Right lung (tissue), 5 donors: ENCODE results near the gene SMLR1. TPM values are rescaled to one million over a fixed set of nuclear protein-coding genes. Genes with fewer than 3 reads are reported as not detected.

ENCODE experiments used
- DNase-seq, 2 donors: peaks; one replicate each; pipeline ENCODE4 v3.0.0-alpha.2; 2013
- polyA plus RNA-seq, 5 donors: library from polyadenylated mRNA; unstranded; fragments of 120-200 nt; gene quantifications; one replicate each; pipeline versions ENCODE4 v1.2.1 to v1.2.3, GENCODE V29; 2013; ENCODE audit warnings: inconsistent platforms in 1 of 5, low replicate concordance in 1 of 5; ENCODE audit not compliant: insufficient read length in 5 of 5, insufficient read depth in 1 of 5

The SMLR1 gene
- polyA plus RNA-seq, 5 donors = 0.08 to 0.33 (median 0.16) TPM

- DNase-seq = no peak
Observed at GRCh38 chr6:130851026-130851425, 23.8 kb downstream of the SMLR1 start.

GRCh38 chr6:130852844-130853554, 25.8 kb downstream of the SMLR1 start:
- no peak for DNase-seq

- no peak for DNase-seq
Observed at GRCh38 chr6:130853555-130854183, 26.5 kb downstream of the SMLR1 start.

DNA sequence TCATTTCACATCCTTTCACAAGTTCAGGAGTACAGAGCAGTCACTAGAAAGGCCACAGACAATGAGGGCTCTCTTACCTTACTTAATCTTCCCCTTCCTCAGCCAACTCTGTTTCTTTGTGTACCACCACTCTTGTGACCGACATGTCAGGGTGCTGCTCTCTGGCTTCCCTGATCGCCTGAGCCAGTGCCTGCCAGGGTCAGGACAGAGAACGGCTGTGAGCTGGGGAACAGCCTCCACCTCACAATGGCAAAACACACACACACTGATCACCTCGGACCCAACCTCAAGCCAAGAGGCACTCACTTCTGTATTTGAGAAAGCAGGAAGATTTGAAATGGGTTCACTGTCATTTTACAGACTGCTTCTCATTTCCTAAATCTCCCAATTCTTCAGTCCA, 30.8 kb downstream of the SMLR1 start:
- DNase-seq = no peak

DNA sequence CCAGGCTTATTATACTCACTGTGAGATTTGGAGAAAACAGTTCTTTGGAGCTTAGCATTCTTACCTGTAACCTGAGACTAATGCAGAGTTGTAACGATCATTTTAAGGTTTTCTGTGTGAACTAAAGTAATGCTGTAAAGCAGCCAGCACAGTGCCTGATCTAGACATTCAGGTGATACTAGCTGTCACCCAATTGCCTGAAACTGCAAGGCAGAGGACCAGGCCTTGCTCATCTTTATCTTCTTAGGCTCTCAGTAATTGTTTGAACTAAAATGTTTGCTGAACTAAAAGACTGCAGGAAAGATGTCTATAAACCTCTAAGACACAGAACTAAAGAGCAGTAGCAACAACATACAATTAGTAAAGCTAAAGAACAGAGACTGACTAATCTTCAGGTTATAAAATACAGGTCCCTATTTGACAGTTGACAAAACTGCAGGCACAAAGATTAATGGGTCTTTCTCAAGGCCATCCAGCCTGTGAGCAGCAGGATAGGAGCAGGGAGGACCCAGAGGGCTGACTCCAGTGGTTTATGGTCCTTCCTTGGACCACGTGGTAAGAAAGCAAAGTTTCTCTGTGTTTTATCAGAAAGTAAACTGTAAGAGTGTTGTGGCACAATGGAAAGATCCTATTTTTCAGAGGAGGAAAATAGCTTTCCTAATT, 31.4 kb downstream of the SMLR1 start:
- DNase-seq = no peak

- no peak for DNase-seq
Observed at GRCh38 chr6:130859161-130859867, 32.1 kb downstream of the SMLR1 start.

DNA sequence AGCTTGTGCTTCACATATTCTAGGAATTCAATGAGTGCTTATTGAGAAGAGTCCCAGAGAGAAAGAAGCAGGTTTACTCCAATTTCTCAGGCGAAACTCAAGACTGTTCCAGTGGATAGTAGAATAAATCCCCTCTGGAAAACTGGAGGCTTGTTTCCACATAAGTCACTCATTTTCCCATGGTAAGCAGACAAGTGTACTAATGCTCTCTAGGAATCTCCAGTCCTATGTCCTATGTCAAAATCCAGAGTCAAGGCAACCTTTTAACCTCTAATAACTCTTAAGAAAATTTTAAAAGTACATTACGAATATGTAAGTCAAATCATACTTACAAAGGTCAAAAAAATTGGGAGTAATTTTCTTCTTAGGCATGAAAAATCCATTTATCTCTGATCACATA, 35.2 kb downstream of the SMLR1 start:
- DNase-seq = no peak

DNA sequence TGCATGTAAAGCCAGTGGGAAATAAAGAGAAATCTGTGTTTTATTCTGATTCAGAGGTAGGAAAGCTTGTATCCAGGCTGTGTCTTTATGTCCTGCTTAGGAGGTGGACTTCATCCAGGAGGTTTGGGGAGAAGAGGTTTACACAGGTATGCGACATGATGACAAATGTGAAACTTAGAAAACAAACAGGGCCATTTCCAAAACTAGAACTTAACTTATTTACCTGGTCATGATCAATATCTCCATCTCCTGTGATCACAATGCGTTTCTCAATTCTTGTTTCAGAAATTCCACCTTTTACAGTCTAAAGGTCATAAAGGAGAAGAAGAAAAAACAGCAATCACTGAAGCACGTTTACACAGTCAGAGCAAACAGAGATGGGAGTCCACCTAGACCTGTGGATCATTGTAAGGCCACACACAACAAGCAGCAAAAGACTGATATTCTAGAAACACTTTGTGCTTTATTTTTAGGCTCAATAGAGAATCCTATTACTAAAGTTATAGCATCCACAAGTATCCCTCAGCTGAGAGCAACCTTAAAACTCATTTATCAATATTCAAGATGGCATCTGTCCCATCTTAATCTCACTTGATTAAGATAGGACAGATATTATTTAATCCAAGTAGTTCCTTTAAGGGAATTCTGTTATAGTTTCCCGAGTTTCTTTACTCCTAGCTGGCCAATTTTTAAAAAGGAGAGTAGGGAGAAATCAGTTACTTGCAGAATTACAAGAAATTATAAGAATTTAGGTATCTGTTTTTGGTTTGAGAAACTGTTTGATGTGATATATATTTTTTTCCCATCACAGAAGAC, 36.4 kb downstream of the SMLR1 start:
- no peak for DNase-seq

GRCh38 chr6:130864344-130864743, 37.1 kb downstream of the SMLR1 start:
- no peak for DNase-seq

- no peak for DNase-seq
Observed at GRCh38 chr6:130865793-130866192, 38.6 kb downstream of the SMLR1 start.

DNA sequence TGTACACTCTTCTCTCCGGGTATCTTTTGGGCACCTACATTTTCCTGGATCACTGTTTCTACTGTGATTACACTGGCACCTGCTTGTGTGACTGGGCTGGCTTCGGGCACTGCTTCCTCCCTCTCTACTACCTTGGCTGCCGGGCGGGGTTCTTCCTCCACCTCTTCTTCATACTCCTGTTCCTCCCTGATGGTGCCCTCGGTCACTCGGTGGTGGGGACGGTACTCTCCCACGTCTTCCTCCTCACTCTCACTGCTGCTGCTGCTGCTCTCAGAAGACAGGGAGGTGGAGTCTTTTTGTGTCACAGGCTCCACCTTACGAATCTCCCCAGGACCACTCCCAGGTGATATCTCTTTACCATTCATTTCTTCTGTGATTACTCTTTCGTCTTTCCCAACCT, 42.5 kb downstream of the SMLR1 start:
- DNase-seq = no peak

GRCh38 chr6:130870179-130870880, 43.1 kb downstream of the SMLR1 start:
- DNase-seq = no peak

DNA sequence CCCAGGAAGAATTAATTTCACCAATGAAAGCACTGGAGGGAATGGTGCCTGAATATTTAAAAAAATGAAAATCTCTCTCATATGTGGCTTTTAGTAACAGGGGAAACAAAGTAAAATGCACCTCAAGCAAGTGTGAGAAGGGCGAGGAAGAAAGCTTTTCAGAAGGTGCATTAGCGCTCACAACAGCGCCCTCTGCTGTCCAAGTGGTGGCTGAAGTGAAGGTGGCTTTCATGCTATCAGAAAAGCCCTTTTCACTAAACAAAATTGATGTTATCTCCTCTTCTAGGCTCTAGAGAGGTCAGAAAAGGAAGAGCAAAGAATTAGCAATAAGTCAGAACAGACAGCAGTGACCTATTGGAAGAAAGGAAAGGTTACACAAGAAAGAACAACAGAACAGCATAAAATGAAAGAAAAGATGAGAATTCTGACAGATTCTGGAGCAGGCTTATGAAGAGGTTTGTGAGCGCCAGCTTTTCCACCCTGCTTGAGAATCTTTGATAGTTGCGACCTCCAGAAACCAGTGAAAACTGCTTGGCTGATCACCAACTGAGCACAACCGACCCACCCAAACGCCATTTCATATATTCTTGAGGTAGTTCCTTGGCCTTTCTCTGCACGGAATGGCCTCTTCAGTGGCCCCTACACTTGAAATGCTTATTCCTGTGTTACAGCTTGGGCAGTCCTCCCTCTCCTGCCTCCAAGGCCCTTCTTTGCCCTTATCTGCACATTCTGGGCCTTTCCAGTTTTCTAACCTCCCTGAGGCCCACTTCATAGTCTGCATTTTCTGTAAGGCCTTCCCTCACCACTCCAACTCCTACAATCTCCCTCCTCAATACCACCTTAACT, 45.3 kb downstream of the SMLR1 start:
- peak in 1 of 2 donors; percentile 58 for DNase-seq

DNA sequence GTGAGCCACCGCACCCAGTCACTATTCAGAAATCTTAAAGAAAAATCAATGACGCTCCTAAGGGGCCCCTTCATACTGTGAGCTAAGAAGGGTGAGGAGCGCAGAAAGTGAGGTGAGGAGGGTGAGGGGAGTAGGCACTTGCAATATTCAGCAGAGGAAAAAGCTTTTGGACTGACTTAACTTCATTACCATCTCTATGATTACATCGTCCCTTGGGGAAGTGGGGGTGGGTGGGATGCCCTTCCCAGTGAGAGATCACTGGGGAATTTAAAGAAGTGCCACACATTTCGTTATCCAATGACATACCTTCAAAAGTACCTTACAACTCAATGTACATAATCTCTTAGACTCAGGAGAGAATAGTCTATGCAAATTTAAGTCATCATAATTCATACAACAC, 46.5 kb downstream of the SMLR1 start:
- DNase-seq = no peak

GRCh38 chr6:130879826-130880225, 52.6 kb downstream of the SMLR1 start:
- no peak for DNase-seq

- no peak for DNase-seq
Observed at GRCh38 chr6:130882370-130882769, 55.2 kb downstream of the SMLR1 start.

- DNase-seq = peak; percentile 57 to 79
Observed at GRCh38 chr6:130885392-130886192, 58.4 kb downstream of the SMLR1 start.
